ENCODE results near the gene EFCAB5. TPM values are rescaled to one million over a fixed set of nuclear protein-coding genes. Genes with fewer than 3 reads are reported as not detected.
A peak's percentile ranks its signal among the peaks of the same experiment; 100 is the strongest.

The EFCAB5 gene
- total and polyA plus RNA-seq, 10 of the 15 experiments (the other 5 are each of a cell fraction or from before 2014, with no cell fraction given): 0.39 to 2.6 (median 1.0) TPM

GRCh38 chr17:30116661-30117551 lies 175.5 kb downstream of the EFCAB5 start, which contains the start of gene NSRP1 (continued):
- no peak for TF ChIP-seq IRF5 (IDR thresholded peaks at IDR 0.05; ENCODE audit: borderline replicate concordance)
- no peak for TF ChIP-seq MAX (IDR thresholded peaks at IDR 0.05; ENCODE audit: low read depth, low read length)
- TF ChIP-seq ZBTB33 (IDR thresholded peaks at IDR 0.05): 0 out of 2 replicates have a peak, but pooled peaks have one; percentile 34
- TF ChIP-seq BCL11A (IDR thresholded peaks at IDR 0.05; ENCODE audit: low read depth, low read length): no peak

- in situ Hi-C loops (cut with MboI): no loop called here
- ChIA-PET RAD21 (ENCODE audit: unreplicated experiment) (interaction anchor here (1.0 to 2.7 kb wide), 5 partner anchors 9 to 218 kb away, joined by 3 to 15 read pairs (median 11); no protein-coding TSS in a partner anchor), CTCF (interaction anchor here (0.7 to 4.5 kb wide), 10 partner anchors 8 to 1249 kb away, joined by 3 to 33 read pairs (median 5); partner anchors contain the start of gene TMIGD1), POLR2A (interaction anchor here (0.6 to 1.7 kb wide), 6 partner anchors 9 to 706 kb away, joined by 3 to 13 read pairs (median 3); partner anchors contain the start of gene BLMH), SMC1A (ENCODE audit: uncharacterized antibody, unreplicated experiment) (interaction anchor here (1.0 to 4.6 kb wide), 12 partner anchors 8 to 219 kb away, joined by 3 to 29 read pairs (median 5); partner anchors contain the start of gene BLMH)
- ATAC-seq: no peak
- no peak for FAIRE-seq
- H3K4me2 ChIP-seq (ENCODE audit: control insufficient read depth, insufficient read depth): peak overlapping the region; percentile 83
- H3K4me3 ChIP-seq: peak overlapping the region; percentile 95
- no peak for DNase-seq (ENCODE audit: low read depth, low spot score)
- no TSS peak for BruUV-seq (replicated peaks)
- peak overlapping the region; percentile 98 for H3K9ac ChIP-seq (ENCODE audit: control insufficient read depth, insufficient read depth, low read length)
- no peaks in the 10 kb centered on the region for H3K9me3 ChIP-seq (replicated peaks; ENCODE audit: control insufficient read depth, insufficient read depth, low read length)
- H3K4me1 ChIP-seq (ENCODE audit: control insufficient read depth, insufficient read depth, low read length): peaks cover 11% of the 10 kb centered on the region
- peaks cover 58% of the 10 kb centered on the region for H3K79me2 ChIP-seq (ENCODE audit: control insufficient read depth, insufficient read depth, low read length)
- no peaks in the 10 kb centered on the region for H4K20me1 ChIP-seq (ENCODE audit: control insufficient read depth, insufficient read depth)
- peaks cover 0 to 2% of the 10 kb centered on the region in 2 experiments; a peak in 2 of 4 replicates for H3K36me3 ChIP-seq (ENCODE audit: control insufficient read depth in 2 of 2, insufficient read depth in 2 of 2, low read length in 1 of 2)
- intact Hi-C loops (cut with micrococcal nuclease; ENCODE audit: unreplicated experiment): no loop called here
- no peak overlapping the region for H2AFZ ChIP-seq (ENCODE audit: control insufficient read depth, low read depth, low read length)
- 16% methylated on average over 5 of the region's 5 CpGs for whole genome bisulfite sequencing (ENCODE audit: insufficient coverage, insufficient replicate concordance, low lambda C conversion rate, missing lambda C conversion rate)
- peak overlapping the region; percentile 94 for H3K27ac ChIP-seq (ENCODE audit: control insufficient read depth, insufficient read depth)
- no peaks in the 10 kb centered on the region for H3K27me3 ChIP-seq (replicated peaks in 1 of 2; ENCODE audit: control insufficient read depth in 2 of 2, insufficient read depth in 2 of 2, low read length in 1 of 2)
- TF ChIP-seq MEF2A (IDR thresholded peaks at IDR 0.05; ENCODE audit: insufficient read depth, low read depth, low read length) (no peak), ZBTB40 (IDR thresholded peaks at IDR 0.05; ENCODE audit: borderline replicate concordance) (0 out of 2 replicates have a peak, but pooled peaks have one; percentile 11), TCF3 (IDR thresholded peaks at IDR 0.05; ENCODE audit: borderline replicate concordance, insufficient read depth, low read depth, low read length) (no peak), CREB1 (IDR thresholded peaks at IDR 0.05; ENCODE audit: low read depth) (0 out of 2 replicates have a peak, but pooled peaks have one; percentile 47), CBFB (IDR thresholded peaks at IDR 0.05; ENCODE audit: low read depth) (no peak), CBX5 (IDR thresholded peaks at IDR 0.05; ENCODE audit: low read depth) (no peak)
These were observed 176.2 kb downstream of the EFCAB5 start for GRCh38 chr17:30117675-30118081.

All from GM12878 (cell line).